HG03442 (cell line): ENCODE data around the gene LRRC42.
"Not testable (repeated sequence)": the region's sequence is repeated elsewhere in the genome, so short reads cannot be mapped to it uniquely, and the experiment has no call there.

Source experiments
- ATAC-seq: cut with Tn5 transposase; IDR thresholded peaks from one replicate; pipeline ENCODE4 v1.9.1; 2021; ENCODE audit warnings: mild to moderate bottlenecking, moderate library complexity; ENCODE audit not compliant: unreplicated experiment

The LRRC42 gene

GRCh38 chr1:53964109-53964508, 18.0 kb downstream of the LRRC42 start:
- ATAC-seq = no peak

- ATAC-seq = no peak
These were observed 20.6 kb downstream of the LRRC42 start for GRCh38 chr1:53966794-53967193.

GRCh38 chr1:53967409-53968124, 21.4 kb downstream of the LRRC42 start:
- no peak for ATAC-seq

- no peak for ATAC-seq
These were observed 22.0 kb downstream of the LRRC42 start for GRCh38 chr1:53968125-53968513.

- not testable (repeated sequence) for ATAC-seq
These were observed 23.2 kb downstream of the LRRC42 start for GRCh38 chr1:53969323-53969722.

- ATAC-seq = no peak
These were observed 25.6 kb downstream of the LRRC42 start for GRCh38 chr1:53971718-53972117.

GRCh38 chr1:53975861-53976260, 29.7 kb downstream of the LRRC42 start:
- ATAC-seq = no peak

GRCh38 chr1:53979712-53980450, 33.7 kb downstream of the LRRC42 start:
- ATAC-seq = no peak

- ATAC-seq = no peak
These were observed 35.1 kb downstream of the LRRC42 start for GRCh38 chr1:53981220-53981619.

- no peak for ATAC-seq
These were observed 36.0 kb downstream of the LRRC42 start for GRCh38 chr1:53982034-53982762.

GRCh38 chr1:53982763-53983104, 36.6 kb downstream of the LRRC42 start:
- no peak for ATAC-seq

GRCh38 chr1:53984726-53985125, 38.6 kb downstream of the LRRC42 start:
- ATAC-seq = no peak

GRCh38 chr1:53986458-53986857, 40.3 kb downstream of the LRRC42 start:
- ATAC-seq = no peak

- ATAC-seq = no peak
These were observed 41.7 kb downstream of the LRRC42 start for GRCh38 chr1:53987880-53988279.

- no peak for ATAC-seq
These were observed 46.1 kb downstream of the LRRC42 start for GRCh38 chr1:53992085-53992874.

- ATAC-seq = not testable (repeated sequence)
These were observed 48.4 kb downstream of the LRRC42 start for GRCh38 chr1:53994516-53994915.

- no peak for ATAC-seq
These were observed 49.5 kb downstream of the LRRC42 start for GRCh38 chr1:53995683-53996082.

- ATAC-seq = no peak
These were observed 52.1 kb downstream of the LRRC42 start for GRCh38 chr1:53998223-53998622.

- ATAC-seq = no peak
These were observed 53.8 kb downstream of the LRRC42 start for GRCh38 chr1:53999920-54000319.

- no peak for ATAC-seq
These were observed 55.4 kb downstream of the LRRC42 start for GRCh38 chr1:54001591-54001990.
